ENCODE data around the gene PNMT. TPM values are rescaled to one million over a fixed set of nuclear protein-coding genes. Genes with fewer than 3 reads are reported as not detected.

PNMT gene
- total and polyA plus RNA-seq, 4 donors = 0.75 to 30.2 (median 1.1) TPM

DNA sequence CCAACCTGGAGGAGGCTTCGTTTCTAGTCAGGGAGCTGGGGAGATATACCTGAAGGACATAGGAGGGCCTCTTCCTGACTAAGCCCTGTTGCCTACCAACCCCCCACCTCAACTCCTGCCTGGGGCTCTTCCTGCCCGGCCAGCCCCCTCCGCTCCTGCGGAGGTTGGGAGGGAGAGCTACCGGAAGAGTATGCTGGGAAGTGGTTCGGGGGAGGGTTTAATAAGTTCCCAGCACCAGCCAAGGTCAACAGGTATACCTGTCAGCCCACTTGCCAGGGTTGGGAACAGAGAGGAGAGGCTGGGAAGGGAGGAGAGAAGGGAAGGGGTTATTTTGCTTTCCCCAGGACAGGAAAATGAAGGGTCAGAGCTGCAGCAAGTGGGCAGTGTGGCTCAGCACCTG is 36.9 kb upstream of the PNMT start:
- ATAC-seq (ENCODE audit: low FRiP score) (no peak), DNase-seq (no peak)
- Histone ChIP-seq H3K9me3 (ENCODE audit: control insufficient read depth, low read length) (no peaks in the 10 kb centered on the region), H3K4me1 (ENCODE audit: control insufficient read depth in 1 of 2, insufficient read depth in 2 of 2, low read length in 2 of 2) (no peaks in the 10 kb centered on the region), H3K27me3 (ENCODE audit: control insufficient read depth in 1 of 2, insufficient read depth in 2 of 2, low read length in 1 of 2) (no peaks in the 10 kb centered on the region), H3K4me3 (ENCODE audit: low read length in 2 of 2) (no peak overlapping the region), H3K36me3 (ENCODE audit: control insufficient read depth in 1 of 2, insufficient read depth in 2 of 2, low read length in 1 of 2) (no peaks in the 10 kb centered on the region), H3K27ac (ENCODE audit: low read depth in 1 of 2, low read length in 2 of 2) (no peak overlapping the region)
- intact Hi-C loops (cut with DNase I) = no loop called here
- 28 to 31% methylated on average over 6 of the region's 6 CpGs for WGBS, 2 donors

DNA sequence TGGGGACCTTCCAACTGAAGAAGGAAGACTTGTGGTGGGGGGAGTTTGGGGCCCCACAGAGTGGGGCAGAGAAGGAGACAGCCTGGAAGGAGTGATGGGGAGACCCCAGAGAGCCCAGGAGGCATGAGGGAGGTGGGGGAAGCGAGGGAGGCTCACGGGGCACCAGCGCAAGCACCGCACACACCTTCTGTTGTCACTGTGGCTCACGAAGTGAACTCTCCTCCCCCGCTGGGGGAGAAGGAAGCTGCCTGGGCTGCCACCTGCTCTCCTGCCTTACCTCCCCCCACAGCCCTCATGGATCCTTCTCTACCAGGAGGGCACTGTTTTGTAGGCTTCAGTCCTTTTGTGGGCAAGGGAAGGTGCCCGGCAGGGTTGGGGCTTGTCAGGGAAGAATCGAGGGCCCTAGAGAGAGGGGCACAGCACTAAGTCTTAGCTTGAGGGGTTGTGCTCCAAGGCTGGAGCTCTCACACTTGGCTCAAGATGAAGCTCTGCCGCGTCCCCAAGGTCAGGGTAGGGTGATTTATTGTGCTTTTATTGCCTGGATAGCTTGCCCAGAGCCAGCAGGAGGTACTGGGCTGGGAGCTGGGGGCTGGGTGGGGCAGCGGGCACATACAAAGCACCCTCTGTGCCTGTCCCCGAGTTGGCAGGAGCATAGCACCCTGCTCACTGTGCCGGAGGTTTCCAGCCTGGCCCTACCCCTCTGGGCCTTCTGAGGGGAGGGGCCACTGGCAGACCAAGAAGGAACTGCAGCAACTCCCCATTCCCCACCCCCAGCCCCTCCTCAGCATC is 35.9 kb upstream of the PNMT start:
- no peak for ATAC-seq (ENCODE audit: low FRiP score)

GRCh38 chr17:39633570-39634183 is 34.6 kb upstream of the PNMT start:
- 66 to 70% methylated on average over 8 of the region's 8 CpGs for WGBS, 2 donors
- H3K27ac ChIP-seq (ENCODE audit: low read depth in 1 of 2, low read length in 2 of 2) = no peak overlapping the region

More for the DNA sequence above, 35.9 kb upstream of the PNMT start:
- Histone ChIP-seq H3K27ac (ENCODE audit: low read depth in 1 of 2, low read length in 2 of 2) (no peak overlapping the region), H3K36me3 (ENCODE audit: control insufficient read depth in 1 of 2, insufficient read depth in 2 of 2, low read length in 1 of 2) (no peaks in the 10 kb centered on the region), H3K4me1 (ENCODE audit: control insufficient read depth in 1 of 2, insufficient read depth in 2 of 2, low read length in 2 of 2) (no peaks in the 10 kb centered on the region), H3K9me3 (ENCODE audit: control insufficient read depth, low read length) (no peaks in the 10 kb centered on the region), H3K4me3 (ENCODE audit: low read length in 2 of 2) (no peak overlapping the region), H3K27me3 (ENCODE audit: control insufficient read depth in 1 of 2, insufficient read depth in 2 of 2, low read length in 1 of 2) (no peaks in the 10 kb centered on the region)
- intact Hi-C loops (cut with DNase I) = no loop called here
- no peak for DNase-seq
- 42 to 49% methylated on average over 11 to 13 of the region's 13 CpGs for WGBS, 2 donors

GRCh38 chr17:39634384-39634871 is 33.8 kb upstream of the PNMT start:
- H3K27ac ChIP-seq (ENCODE audit: low read depth in 1 of 2, low read length in 2 of 2) = no peak overlapping the region
- H3K27me3 ChIP-seq (ENCODE audit: control insufficient read depth in 1 of 2, insufficient read depth in 2 of 2, low read length in 1 of 2) = no peaks in the 10 kb centered on the region
- ATAC-seq (ENCODE audit: low FRiP score) = no peak
- H3K4me3 ChIP-seq (ENCODE audit: low read length in 2 of 2) = no peak overlapping the region
- H3K4me1 ChIP-seq (ENCODE audit: control insufficient read depth in 1 of 2, insufficient read depth in 2 of 2, low read length in 2 of 2) = no peaks in the 10 kb centered on the region
- intact Hi-C loops (cut with DNase I) = no loop called here
- H3K9me3 ChIP-seq (ENCODE audit: control insufficient read depth, low read length) = no peaks in the 10 kb centered on the region
- WGBS, 2 donors = 46 to 52% methylated on average over 2 of the region's 2 CpGs
- no peak for DNase-seq
- H3K36me3 ChIP-seq (ENCODE audit: control insufficient read depth in 1 of 2, insufficient read depth in 2 of 2, low read length in 1 of 2) = no peaks in the 10 kb centered on the region

More at GRCh38 chr17:39633570-39634183, 34.6 kb upstream of the PNMT start:
- Histone ChIP-seq H3K9me3 (ENCODE audit: control insufficient read depth, low read length) (no peaks in the 10 kb centered on the region), H3K27me3 (ENCODE audit: control insufficient read depth in 1 of 2, insufficient read depth in 2 of 2, low read length in 1 of 2) (no peaks in the 10 kb centered on the region), H3K4me3 (ENCODE audit: low read length in 2 of 2) (no peak overlapping the region), H3K4me1 (ENCODE audit: control insufficient read depth in 1 of 2, insufficient read depth in 2 of 2, low read length in 2 of 2) (no peaks in the 10 kb centered on the region), H3K36me3 (ENCODE audit: control insufficient read depth in 1 of 2, insufficient read depth in 2 of 2, low read length in 1 of 2) (no peaks in the 10 kb centered on the region)
- DNase-seq (no peak), ATAC-seq (ENCODE audit: low FRiP score) (no peak)
- intact Hi-C loops (cut with DNase I) = no loop called here

DNA sequence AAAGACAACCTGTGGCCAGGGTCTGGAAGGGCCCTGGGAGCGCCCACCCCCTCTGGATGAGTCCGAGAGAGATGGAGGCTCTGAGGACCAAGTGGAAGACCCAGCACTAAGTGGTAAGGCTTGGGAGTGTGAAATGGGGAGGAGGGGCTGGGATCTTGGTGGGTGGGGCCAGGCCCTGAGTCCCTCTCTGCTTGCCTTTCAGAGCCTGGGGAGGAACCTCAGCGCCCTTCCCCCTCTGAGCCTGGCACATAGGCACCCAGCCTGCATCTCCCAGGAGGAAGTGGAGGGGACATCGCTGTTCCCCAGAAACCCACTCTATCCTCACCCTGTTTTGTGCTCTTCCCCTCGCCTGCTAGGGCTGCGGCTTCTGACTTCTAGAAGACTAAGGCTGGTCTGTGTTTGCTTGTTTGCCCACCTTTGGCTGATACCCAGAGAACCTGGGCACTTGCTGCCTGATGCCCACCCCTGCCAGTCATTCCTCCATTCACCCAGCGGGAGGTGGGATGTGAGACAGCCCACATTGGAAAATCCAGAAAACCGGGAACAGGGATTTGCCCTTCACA is 32.6 kb upstream of the PNMT start:
- WGBS, 2 donors = 92 to 94% methylated on average over 8 of the region's 8 CpGs
- no peak overlapping the region for H3K4me3 ChIP-seq (ENCODE audit: low read length in 2 of 2)
- no peaks in the 10 kb centered on the region for H3K36me3 ChIP-seq (ENCODE audit: control insufficient read depth in 1 of 2, insufficient read depth in 2 of 2, low read length in 1 of 2)
- DNase-seq (no peak), ATAC-seq (ENCODE audit: low FRiP score) (no peak)
- H3K27me3 ChIP-seq (ENCODE audit: control insufficient read depth in 1 of 2, insufficient read depth in 2 of 2, low read length in 1 of 2) = no peaks in the 10 kb centered on the region
- H3K9me3 ChIP-seq (ENCODE audit: control insufficient read depth, low read length) = no peaks in the 10 kb centered on the region
- H3K27ac ChIP-seq (ENCODE audit: low read depth in 1 of 2, low read length in 2 of 2) = no peak overlapping the region
- no peaks in the 10 kb centered on the region for H3K4me1 ChIP-seq (ENCODE audit: control insufficient read depth in 1 of 2, insufficient read depth in 2 of 2, low read length in 2 of 2)
- intact Hi-C loops (cut with DNase I) = loop anchor here (5.0 kb wide), 4 partner anchors 37 to 117 kb away; partner anchors contain the start of gene MIEN1 (in 1 of the 2)

GRCh38 chr17:39636587-39636926 is 31.7 kb upstream of the PNMT start:
- intact Hi-C loops (cut with DNase I) = loop anchor here (5.0 kb wide), 4 partner anchors 36 to 116 kb away; partner anchors contain the start of gene MIEN1 (in 1 of the 2)
- no peak for ATAC-seq (ENCODE audit: low FRiP score)

GRCh38 chr17:39636927-39637736 is 31.1 kb upstream of the PNMT start, which contains the start of gene STARD3:
Gene STARD3, plus strand, starts transcription at chr17:39637144. Its CDS starts 16,388 bp downstream, at chr17:39653532.
- Histone ChIP-seq H3K9me3 (ENCODE audit: control insufficient read depth, low read length) (no peaks in the 10 kb centered on the region), H3K27ac (ENCODE audit: low read depth in 1 of 2, low read length in 2 of 2) (peak within 1 kb of the TSS in 1 of 2 donors; percentile 55), H3K4me3 (ENCODE audit: low read length in 2 of 2) (peak within 1 kb of the TSS; percentile 78 to 91), H3K27me3 (ENCODE audit: control insufficient read depth in 1 of 2, insufficient read depth in 2 of 2, low read length in 1 of 2) (no peaks in the 10 kb centered on the region), H3K36me3 (ENCODE audit: control insufficient read depth in 1 of 2, insufficient read depth in 2 of 2, low read length in 1 of 2) (no peaks in the 10 kb centered on the region), H3K4me1 (ENCODE audit: control insufficient read depth in 1 of 2, insufficient read depth in 2 of 2, low read length in 2 of 2) (no peaks in the 10 kb centered on the region)
- WGBS, 2 donors = 0% methylated on average over 60 to 69 of the region's 69 CpGs
- DNase-seq = peak; percentile 96 to 98
- intact Hi-C loops (cut with DNase I) = loop anchor here (5.0 kb wide), 4 partner anchors 35 to 115 kb away; partner anchors contain the start of gene MIEN1 (in 1 of the 2)
- peak; percentile 94 for ATAC-seq (ENCODE audit: low FRiP score)

More at GRCh38 chr17:39636587-39636926, 31.7 kb upstream of the PNMT start:
- WGBS, 2 donors = 24 to 25% methylated on average over 6 of the region's 6 CpGs
- Histone ChIP-seq H3K4me1 (ENCODE audit: control insufficient read depth in 1 of 2, insufficient read depth in 2 of 2, low read length in 2 of 2) (no peaks in the 10 kb centered on the region), H3K4me3 (ENCODE audit: low read length in 2 of 2) (peak overlapping the region; percentile 36 to 91), H3K9me3 (ENCODE audit: control insufficient read depth, low read length) (no peaks in the 10 kb centered on the region), H3K27ac (ENCODE audit: low read depth in 1 of 2, low read length in 2 of 2) (peak overlapping the region in 1 of 2 donors; percentile 55), H3K27me3 (ENCODE audit: control insufficient read depth in 1 of 2, insufficient read depth in 2 of 2, low read length in 1 of 2) (no peaks in the 10 kb centered on the region), H3K36me3 (ENCODE audit: control insufficient read depth in 1 of 2, insufficient read depth in 2 of 2, low read length in 1 of 2) (no peaks in the 10 kb centered on the region)
- DNase-seq = no peak

- no peak overlapping the region for H3K27ac ChIP-seq (ENCODE audit: low read depth in 1 of 2, low read length in 2 of 2)
- no peaks in the 10 kb centered on the region for H3K9me3 ChIP-seq (ENCODE audit: control insufficient read depth, low read length)
- ATAC-seq (ENCODE audit: low FRiP score) = no peak
- no peak overlapping the region for H3K4me3 ChIP-seq (ENCODE audit: low read length in 2 of 2)
- no peak for DNase-seq
- 89 to 90% methylated on average over 7 of the region's 7 CpGs for WGBS, 2 donors
- no peaks in the 10 kb centered on the region for H3K4me1 ChIP-seq (ENCODE audit: control insufficient read depth in 1 of 2, insufficient read depth in 2 of 2, low read length in 2 of 2)
- intact Hi-C loops (cut with DNase I) = loop anchor here (5.0 kb wide), 4 partner anchors 34 to 114 kb away; partner anchors contain the start of gene MIEN1 (in 1 of the 2)
- no peaks in the 10 kb centered on the region for H3K27me3 ChIP-seq (ENCODE audit: control insufficient read depth in 1 of 2, insufficient read depth in 2 of 2, low read length in 1 of 2)
- no peaks in the 10 kb centered on the region for H3K36me3 ChIP-seq (ENCODE audit: control insufficient read depth in 1 of 2, insufficient read depth in 2 of 2, low read length in 1 of 2)
Observed at GRCh38 chr17:39638317-39638716, 29.9 kb upstream of the PNMT start.

Data from aorta (tissue), 5 donors.